HG03159 (cell line): Measurements from ENCODE around the gene TXNIP.

Source experiments
- ATAC-seq: cut with Tn5 transposase; IDR thresholded peaks from one replicate; pipeline ENCODE4 v1.9.1; 2021; ENCODE audit warnings: mild to moderate bottlenecking, moderate library complexity; ENCODE audit not compliant: unreplicated experiment

TXNIP gene

GRCh38 chr1:146012703-146013558, 16.6 kb upstream of the TXNIP start:
- ATAC-seq: no peak

GRCh38 chr1:146010126-146010738, 13.9 kb upstream of the TXNIP start:
- ATAC-seq: no peak

- no peak for ATAC-seq
These were observed 11.2 kb upstream of the TXNIP start for GRCh38 chr1:146007489-146008133.

GRCh38 chr1:146001709-146002108, 5.3 kb upstream of the TXNIP start:
- no peak for ATAC-seq

GRCh38 chr1:145999321-146000024, 3.1 kb upstream of the TXNIP start:
- no peak for ATAC-seq

GRCh38 chr1:145997718-145998023, 1.3 kb upstream of the TXNIP start:
- ATAC-seq: no peak

GRCh38 chr1:145997016-145997717, 788 bp upstream of the TXNIP start:
- peak; percentile 35 for ATAC-seq

GRCh38 chr1:145995964-145996432, 381 bp downstream of the TXNIP start:
- no peak for ATAC-seq

GRCh38 chr1:145995148-145995881, 1.1 kb downstream of the TXNIP start:
- no peak for ATAC-seq

GRCh38 chr1:145994391-145995120, 1.8 kb downstream of the TXNIP start:
- no peak for ATAC-seq

- ATAC-seq: no peak
These were observed 2.6 kb downstream of the TXNIP start for GRCh38 chr1:145993618-145994390.

GRCh38 chr1:145992958-145993617, 3.3 kb downstream of the TXNIP start:
- ATAC-seq: no peak

- ATAC-seq: no peak
These were observed 3.9 kb downstream of the TXNIP start for GRCh38 chr1:145992502-145992936.

GRCh38 chr1:145991735-145992412, 4.5 kb downstream of the TXNIP start:
- ATAC-seq: no peak

- no peak for ATAC-seq
These were observed 6.0 kb downstream of the TXNIP start for GRCh38 chr1:145990249-145990855.

- ATAC-seq: no peak
These were observed 7.6 kb downstream of the TXNIP start for GRCh38 chr1:145988773-145989172.

- ATAC-seq: no peak
These were observed 8.5 kb downstream of the TXNIP start for GRCh38 chr1:145987926-145988325.
